Astrocyte of the spinal cord (primary cell): ENCODE measurements around the gene GNAO1.

Experiments
- DNase-seq: peaks from one replicate; pipeline ENCODE4 v3.0.0; 2011; ENCODE audit warnings: low read depth, low spot score
- H3K4me3 ChIP-seq: 2 replicates; pipeline ENCODE4 v1.5.1; 2011; ENCODE audit warnings: low read depth, mild to moderate bottlenecking, low read length, moderate library complexity
- in situ Hi-C: cut with HindIII; loops from 2 replicates; pipeline ENCODE4 v1.10.0; 2017; ENCODE audit warnings: low sequenced_read_pairs
- TF ChIP-seq, protein P1 (sequence below): IDR thresholded peaks from 2 replicates; pipeline ENCODE4 v1.5.1; 2012; ENCODE audit warnings: low read depth, mild to moderate bottlenecking, low read length, inconsistent platforms

The GNAO1 gene

DNA sequence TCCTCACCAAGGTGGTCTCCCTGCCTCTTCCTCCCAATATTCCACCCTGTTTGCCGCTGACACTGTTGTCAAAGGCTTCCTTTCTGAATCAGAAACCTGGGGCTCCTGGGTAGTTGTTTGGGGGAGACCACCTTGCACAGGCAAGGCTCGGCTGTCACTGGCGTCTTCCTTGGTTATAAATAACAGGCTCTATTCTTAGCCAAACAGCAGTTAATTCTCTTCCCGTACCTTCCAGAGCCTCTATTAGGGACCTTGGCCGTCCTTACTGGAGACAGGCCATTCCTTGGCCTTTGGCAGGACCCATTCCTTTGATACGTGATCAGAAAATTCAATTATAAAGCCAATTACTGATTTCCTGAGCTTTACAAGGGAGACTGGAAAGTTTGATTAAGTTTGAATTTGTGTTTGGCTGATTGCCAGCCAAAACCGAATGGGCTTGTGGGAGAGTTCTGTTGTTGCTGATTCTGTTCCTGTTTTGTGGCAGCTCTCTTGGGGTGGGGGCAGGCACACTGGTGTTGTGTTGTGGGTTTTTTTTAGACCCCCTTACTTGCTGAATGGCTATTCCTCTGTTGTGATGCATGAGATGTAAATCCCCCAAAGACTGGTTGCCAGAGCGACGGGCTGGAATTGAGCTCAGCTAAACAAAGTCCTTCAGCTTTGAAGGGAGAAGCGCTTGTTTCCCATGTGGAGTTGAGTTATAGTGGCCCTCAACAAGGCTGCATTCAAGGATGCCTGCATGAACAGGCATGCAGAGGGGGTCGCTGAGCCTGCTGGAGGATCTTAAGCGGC is 104.6 kb downstream of the GNAO1 start:
- TF ChIP-seq, protein P1, sequence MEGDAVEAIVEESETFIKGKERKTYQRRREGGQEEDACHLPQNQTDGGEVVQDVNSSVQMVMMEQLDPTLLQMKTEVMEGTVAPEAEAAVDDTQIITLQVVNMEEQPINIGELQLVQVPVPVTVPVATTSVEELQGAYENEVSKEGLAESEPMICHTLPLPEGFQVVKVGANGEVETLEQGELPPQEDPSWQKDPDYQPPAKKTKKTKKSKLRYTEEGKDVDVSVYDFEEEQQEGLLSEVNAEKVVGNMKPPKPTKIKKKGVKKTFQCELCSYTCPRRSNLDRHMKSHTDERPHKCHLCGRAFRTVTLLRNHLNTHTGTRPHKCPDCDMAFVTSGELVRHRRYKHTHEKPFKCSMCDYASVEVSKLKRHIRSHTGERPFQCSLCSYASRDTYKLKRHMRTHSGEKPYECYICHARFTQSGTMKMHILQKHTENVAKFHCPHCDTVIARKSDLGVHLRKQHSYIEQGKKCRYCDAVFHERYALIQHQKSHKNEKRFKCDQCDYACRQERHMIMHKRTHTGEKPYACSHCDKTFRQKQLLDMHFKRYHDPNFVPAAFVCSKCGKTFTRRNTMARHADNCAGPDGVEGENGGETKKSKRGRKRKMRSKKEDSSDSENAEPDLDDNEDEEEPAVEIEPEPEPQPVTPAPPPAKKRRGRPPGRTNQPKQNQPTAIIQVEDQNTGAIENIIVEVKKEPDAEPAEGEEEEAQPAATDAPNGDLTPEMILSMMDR, result no peak
- no peak overlapping the region for H3K4me3 ChIP-seq
- DNase-seq, result no peak
- in situ Hi-C loops, result no loop called here

DNA sequence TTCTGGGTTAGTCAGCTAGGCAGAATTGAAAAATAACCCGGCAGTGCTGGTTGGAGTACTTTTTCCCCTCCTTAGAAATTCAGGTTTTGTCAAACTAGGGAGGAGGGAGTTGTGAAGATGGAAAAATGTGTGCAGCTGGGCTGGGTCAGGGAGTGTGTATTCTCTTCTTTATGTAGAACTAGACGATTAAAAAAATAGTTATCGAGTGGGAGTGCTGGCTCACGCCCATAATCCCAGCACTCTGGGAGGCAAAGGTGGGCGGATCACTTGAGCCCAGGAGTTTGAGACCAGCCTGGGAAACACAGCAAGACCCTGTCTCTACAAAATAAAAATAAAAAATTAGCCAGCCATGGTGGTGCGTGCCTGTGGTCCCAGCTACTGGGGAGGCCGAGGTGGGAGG is 106.4 kb downstream of the GNAO1 start:
- DNase-seq, result no peak
- H3K4me3 ChIP-seq, result no peak overlapping the region
- TF ChIP-seq, protein P1, result no peak
- in situ Hi-C loops, result no loop called here

DNA sequence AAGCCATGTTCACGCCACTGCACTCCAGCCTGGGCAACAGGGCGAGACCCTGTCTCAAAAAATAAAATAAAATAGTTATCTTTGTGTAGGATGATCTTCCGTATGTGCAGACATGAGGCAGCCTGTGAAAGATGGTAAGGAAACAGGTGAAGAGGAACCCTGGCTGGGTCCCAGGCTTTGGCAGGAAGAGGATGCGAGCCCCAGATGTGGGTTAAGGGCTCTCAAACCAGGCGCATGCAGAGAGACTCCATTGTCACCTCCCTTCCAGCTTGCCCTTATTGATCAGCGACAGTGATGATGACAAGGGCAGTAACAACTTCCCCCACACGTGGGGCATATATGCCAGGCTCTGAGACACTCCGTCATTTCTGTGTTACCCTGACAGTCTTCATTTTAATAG is 106.8 kb downstream of the GNAO1 start:
- DNase-seq, result no peak
- TF ChIP-seq, protein P1, result no peak
- H3K4me3 ChIP-seq, result no peak overlapping the region
- in situ Hi-C loops, result no loop called here

DNA sequence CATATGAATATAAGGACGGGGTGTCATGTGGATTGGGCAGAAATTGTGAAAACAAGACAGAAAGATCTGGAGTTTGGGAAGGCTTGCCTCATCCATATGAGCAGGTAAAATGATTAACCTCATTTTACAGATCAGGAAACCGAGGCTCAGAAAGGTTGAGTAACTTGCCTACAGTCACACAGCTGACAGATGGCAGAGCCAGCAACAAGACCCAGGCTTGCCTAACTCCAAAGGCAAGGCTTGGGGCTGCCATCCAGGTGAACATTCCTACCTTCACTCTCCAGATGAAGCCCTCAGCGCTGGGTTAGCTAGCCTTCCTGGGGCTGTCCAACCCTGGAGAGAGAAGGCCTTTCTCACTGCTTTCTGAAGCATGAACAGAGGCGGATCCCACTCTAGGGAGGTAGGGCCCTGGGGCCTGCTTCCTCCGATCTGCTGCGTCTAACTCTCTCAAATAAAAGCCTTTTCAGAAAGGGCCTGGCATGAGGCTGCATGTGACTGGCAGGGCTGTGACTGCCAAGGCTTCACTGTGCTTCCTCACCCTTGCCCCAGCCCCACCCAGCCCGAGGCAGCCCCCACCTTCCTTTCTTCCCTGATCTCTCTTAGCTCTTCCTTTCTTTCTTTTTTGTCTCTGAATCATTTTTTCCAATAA is 107.8 kb downstream of the GNAO1 start:
- H3K4me3 ChIP-seq, result no peak overlapping the region
- no peak for DNase-seq
- in situ Hi-C loops, result no loop called here
- TF ChIP-seq, protein P1, result no peak

DNA sequence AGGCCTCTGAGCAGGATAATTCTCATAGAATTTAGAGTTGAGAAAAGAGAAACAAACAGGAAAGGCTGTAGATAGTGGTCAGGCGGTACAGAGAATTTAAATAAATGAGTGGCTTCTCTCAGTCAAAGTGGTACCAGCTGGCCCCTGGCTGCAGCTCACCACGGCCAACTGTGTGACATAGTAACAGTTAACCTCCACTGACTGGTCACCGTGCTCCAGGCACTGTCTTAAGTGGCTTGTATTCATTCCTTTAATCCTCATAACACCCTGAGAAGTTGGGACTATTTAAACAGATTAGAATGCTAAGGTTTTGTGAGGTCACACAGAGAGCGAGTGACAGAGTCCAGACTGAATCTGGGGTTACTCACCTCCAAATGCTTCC is 108.9 kb downstream of the GNAO1 start:
- TF ChIP-seq, protein P1, result no peak
- in situ Hi-C loops, result no loop called here
- H3K4me3 ChIP-seq, result no peak overlapping the region
- no peak for DNase-seq

DNA sequence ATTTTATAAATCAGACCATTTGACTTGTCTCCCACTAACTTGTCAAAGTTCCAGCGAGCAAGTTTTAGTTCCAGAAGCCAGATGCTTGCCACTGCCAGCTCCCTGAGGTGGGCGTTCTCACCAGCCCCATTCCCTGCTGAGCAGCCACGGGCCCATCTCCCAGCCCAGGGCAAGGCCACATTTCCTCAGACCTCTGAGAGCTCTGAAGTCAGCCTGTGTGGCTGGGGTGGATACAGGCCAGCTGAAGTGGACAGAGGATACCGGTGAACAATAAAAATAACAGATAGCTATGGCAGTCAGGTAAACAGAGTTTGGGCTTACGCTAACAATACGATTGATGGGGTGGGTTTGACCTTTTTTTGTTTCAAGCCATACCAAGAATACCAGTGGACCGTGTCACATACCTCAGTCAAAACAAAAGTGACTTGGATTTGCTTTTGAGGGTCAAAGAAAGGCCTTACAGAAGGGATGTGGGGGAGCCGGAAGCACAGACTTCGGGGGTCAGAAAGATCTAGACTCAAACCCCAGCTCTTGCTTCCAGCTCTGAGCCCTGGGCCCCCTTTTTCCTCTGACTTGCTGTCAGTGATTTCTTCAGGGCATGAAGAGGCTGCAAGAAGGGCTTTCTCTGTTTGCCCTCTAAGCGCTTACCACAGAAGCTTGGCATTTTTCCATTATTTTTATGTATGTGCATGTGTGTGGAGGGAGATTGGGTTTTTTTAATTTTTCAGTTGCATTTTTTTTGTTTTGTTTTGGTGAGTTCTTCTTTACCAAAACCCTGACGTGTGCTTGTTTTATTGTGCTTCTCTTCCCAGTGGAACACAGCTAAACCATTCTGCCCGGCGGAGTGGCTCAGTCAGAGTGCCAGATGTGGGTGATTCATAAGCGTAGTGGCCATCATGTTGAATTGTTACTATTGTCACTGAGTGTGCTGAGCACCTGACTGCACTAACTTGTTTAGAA is 109.9 kb downstream of the GNAO1 start:
- no peak overlapping the region for H3K4me3 ChIP-seq
- in situ Hi-C loops, result no loop called here
- TF ChIP-seq, protein P1, result no peak
- peak; percentile 45 for DNase-seq
